Stimulated activated CD4-positive, alpha-beta T cell treated with anti-CD3 and anti-CD28 coated beads, Interleukin-1b, Interleukin-23, amount 100 ng/mL, for 48 hours (primary cell): ENCODE measurements around the gene ZNF658.
A peak's percentile ranks its signal among the peaks of the same experiment; 100 is the strongest.
"Not testable (repeated sequence)": the region's sequence is repeated elsewhere in the genome, so short reads cannot be mapped to it uniquely, and the experiment has no call there.

Source experiments
- DNase-seq: peaks from one replicate; pipeline ENCODE4 v3.0.0-alpha.2; 2020

The ZNF658 gene

DNA sequence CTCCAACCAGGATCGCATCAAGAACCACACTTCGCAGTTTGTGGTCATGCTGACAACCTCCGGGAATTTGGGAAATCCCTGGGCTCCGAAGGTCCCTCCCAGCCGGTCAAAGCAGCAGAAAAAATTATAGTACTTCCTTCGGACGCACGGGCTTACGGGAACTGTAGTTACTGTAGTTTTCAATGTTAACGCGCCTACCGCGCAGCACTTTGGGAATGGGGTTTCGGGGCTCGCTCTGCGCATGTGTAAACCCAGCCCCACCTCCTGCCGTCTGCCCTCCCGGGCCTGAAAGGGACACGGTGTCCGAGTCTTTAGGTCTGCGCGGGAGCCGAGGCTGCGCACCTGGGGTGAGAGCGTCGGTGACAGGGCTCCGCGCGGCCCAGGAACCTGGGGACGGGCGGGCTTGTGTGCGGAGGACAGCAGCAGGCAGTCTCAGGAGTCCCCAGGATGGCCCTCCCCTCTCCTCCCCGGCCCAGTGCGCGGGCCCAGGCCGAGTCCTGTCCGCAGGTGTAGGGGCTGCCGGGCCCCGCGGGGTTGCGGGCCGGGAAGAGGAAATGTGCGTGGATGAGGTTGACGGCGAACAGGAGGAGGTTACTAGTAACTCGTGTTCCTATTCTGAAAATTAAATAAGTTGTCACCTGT lies at the start of gene ZNF658:
ZNF658 (plus strand) TSS at position 236 of the 642 bp plus-strand sequence. CDS start 2,837 bp downstream, outside the sequence.
- peak; percentile 69 for DNase-seq

DNA sequence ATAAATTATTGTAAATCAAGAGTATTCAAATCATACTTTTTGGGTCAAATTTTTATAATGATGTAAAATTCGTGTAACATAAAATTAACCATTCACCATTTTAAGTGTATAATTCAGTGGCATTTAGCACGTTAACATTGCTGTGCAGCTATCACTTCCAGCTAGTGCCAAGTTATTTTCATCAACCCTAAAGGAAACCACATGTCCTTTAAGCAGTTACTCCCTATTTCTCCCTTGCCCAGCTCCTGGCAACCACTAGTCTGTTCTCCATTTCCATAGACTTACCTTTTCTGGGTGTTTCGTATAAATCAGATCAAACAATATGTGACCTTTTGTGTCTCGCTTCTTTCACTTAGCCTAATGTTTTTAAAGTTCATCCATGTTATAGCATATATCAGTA lies 38.8 kb upstream of the ZNF658 start:
- DNase-seq, result not testable (repeated sequence)

DNA sequence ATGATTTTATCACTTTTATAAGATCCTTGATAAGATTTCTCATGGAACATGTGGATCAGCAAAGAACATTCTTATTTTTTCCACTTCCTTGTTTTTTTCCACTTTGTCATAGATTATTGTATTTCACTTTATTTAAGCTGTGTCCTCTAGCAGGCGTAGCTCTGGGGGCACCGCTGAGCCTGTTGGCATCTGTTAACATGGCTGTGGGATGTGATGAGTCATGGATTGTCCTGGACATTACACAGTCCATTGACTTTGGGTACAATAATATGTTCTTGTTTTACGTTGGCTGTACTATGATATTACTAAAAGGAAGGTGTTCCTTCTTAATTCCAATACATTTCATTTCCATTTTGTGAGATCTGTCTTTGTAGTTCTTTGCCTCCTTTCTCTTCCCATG lies 31.9 kb upstream of the ZNF658 start:
- not testable (repeated sequence) for DNase-seq

DNA sequence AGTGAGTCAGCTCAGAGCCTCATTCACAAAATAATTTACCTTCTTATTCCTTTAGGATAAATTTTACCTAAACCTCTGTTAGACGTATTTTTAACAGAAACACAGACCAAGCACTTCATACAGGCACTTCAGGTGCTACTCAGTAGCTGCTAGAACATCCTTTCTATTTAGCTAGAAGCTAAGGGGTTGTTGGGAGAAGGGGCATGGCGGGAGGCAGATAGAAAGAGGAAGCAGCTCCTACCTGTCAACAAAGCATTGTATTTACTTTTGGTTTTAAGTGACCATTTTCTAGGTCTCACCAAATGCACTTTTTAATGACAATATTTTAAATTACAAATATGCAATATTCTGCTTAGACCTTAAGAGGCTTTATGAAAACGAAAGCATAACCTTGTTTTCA lies 19.9 kb upstream of the ZNF658 start:
- DNase-seq, result not testable (repeated sequence)

- DNase-seq, result not testable (repeated sequence)
Measured at GRCh38 chr9:66881847-66882246, 18.7 kb upstream of the ZNF658 start.

DNA sequence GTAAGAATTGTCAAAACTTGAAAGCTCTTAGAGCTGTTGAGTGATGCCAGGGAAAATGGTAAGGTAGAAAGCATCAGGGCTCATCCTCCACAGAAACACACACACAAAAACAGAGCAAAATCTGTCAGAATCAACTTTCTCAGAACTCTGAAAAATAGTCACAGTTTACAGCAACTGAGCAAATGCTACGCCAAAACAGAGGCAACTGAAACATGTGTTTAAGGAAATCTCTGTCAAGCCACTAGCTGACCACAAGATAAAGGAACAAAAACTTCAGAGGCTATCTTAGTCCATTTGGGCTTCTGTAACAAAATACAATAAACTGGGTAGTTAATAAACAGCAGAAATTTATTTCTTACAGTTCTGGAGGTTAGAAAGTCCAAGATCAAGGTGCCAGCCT lies 10.2 kb upstream of the ZNF658 start:
- not testable (repeated sequence) for DNase-seq

DNA sequence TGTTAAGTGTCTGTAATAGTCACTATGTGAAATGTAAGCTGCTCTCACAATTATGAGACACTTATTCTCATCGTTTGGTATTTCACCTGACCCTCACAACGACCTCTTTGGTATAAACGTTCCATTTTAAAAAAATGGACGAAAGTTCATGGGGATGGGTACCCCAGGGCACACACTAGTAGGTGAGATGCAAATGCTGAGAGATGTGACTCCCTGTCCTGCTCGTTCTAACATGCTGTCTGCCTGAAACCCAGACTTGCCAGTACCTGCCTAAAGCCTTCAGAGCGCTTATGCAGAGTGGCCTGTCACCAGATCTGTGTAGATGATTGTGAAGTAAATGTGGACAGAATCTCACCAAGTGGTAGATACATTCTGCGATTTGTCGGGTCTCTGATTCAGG lies 616 bp downstream of the ZNF658 start:
- not testable (repeated sequence) for DNase-seq

DNA sequence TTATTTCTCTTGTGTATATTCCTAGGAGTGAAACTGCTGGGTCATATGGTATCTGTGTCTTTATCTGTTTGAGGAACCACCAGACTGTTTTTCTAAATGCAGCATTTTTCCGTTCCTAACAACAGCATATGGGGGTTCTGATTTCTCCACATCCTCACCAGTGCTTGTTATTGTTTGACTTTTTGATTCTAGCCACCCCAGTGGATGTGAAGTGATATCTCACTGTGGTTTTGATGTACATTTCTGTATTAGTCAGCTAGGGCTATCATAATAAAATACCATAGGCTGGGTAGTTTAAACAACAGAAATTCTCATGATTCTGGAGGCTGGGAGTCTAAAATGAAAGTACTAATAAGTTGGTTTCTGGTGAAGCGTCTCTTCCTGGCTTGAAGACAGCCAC lies 9.0 kb downstream of the ZNF658 start:
- not testable (repeated sequence) for DNase-seq

- DNase-seq, result not testable (repeated sequence)
Measured at GRCh38 chr9:66920072-66920471, 19.5 kb downstream of the ZNF658 start.

DNA sequence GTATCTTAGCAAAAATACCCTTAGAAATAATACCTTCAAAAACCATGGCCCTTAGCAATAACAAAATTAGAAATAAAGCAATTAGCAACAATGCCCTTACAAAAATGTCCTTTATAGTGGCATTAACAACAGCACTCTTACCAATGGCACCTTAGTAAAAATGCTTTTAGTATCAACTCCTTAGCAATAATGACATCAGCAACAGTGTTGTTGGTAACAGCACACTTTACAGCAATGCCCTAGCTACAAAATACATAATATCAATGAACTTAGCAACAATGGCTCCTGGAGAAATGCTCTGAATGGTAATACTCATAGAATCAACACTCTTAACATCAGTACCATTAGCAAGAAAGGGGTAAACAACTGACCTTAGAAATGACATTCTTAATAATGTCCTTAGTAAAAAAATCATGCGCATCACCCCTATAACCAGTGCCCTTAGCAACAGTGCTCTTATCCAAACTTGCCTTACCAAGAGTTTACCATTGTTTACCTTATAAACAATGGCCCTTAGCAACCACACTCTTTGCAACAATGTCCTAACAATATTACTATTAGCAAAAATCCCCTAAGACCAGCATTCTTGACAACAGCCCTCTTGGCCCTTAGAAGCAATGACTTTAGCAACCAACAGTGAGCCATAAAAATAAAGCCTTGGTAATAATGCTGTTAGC lies 35.8 kb downstream of the ZNF658 start:
- not testable (repeated sequence) for DNase-seq

DNA sequence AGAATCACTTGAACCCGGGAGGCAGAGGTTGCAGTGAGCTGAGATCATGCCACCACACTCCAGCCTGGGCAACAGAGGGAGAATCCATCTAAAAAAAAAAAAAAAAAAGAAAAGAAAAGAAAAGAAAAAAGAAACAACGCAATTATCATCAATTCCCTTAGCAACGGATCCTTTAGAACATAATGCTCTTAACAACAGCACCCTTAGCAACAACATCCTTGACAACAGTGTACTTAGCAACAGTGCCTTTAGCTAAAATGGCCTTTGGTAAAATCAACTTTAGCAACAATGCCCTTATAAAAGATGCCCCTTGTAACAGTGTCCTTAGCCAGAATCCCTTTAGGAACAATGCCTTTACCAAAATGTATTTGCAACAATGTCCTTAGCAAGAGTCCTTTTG lies 37.1 kb downstream of the ZNF658 start:
- not testable (repeated sequence) for DNase-seq

- DNase-seq, result not testable (repeated sequence)
Measured at GRCh38 chr9:66938322-66938721, 37.8 kb downstream of the ZNF658 start.

- DNase-seq, result not testable (repeated sequence)
Measured at GRCh38 chr9:66939878-66940830, 39.6 kb downstream of the ZNF658 start.

DNA sequence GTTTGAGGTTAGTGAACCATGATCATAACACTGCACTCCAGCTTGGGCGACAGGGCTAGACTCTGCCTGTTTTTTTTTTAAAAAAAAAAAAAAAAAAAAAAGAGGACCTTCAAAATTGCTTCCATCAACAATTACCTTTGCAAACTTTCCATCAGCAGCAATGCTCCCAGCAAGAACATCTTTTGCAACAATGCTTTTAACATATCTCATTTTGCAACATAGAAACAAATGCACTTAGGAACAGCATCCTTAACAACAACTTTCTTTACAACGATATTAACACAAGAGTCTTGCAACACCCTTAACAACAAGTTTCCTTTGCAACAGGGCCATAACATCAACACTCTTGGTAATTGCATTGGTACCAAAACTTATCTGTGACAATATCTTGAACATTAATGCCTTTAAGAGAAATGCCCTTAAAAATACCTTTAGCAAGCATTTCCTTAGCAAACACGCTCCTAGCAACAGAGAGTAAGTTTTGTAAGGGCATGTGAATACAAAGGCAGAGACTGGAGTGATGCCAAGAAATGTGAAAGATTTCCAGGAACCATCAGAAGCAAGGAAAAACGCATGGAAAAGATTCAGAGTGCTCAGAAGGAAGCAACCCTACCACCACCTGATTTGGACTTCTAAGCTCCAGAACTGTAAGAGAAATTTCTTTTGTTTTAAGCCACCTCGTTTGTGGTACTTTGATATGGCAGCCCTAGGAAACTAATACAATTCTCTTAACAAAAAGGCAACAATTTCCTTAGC lies 42.1 kb downstream of the ZNF658 start:
- DNase-seq, result not testable (repeated sequence)

- DNase-seq, result not testable (repeated sequence)
Measured at GRCh38 chr9:66952576-66952975, 52.1 kb downstream of the ZNF658 start.
